K562 (cell line): Measurements from ENCODE around the gene THEM4. TPM values are rescaled to one million over a fixed set of nuclear protein-coding genes. Genes with fewer than 3 reads are reported as not detected.

ENCODE experiments used
- ATF7 ChIP-seq: fragments of 450-650 bp; IDR thresholded peaks from 2 replicates; pipeline ENCODE4 v1.7.1; 2014; ENCODE audit warnings: mild to moderate bottlenecking, moderate library complexity
- BRD9 ChIP-seq: fragments of 450-650 bp; IDR thresholded peaks from 2 replicates; pipeline ENCODE4 v1.6.1; 2018; ENCODE audit warnings: low read depth; ENCODE audit not compliant: partially characterized antibody
- DPF2 ChIP-seq: fragments of 450-650 bp; IDR thresholded peaks from 2 replicates; pipeline ENCODE4 v1.6.1; 2016
- ELF1 ChIP-seq: fragments of 200-800 bp; sonication (Bioruptor generic); IDR thresholded peaks from 2 replicates; pipeline ENCODE4 v1.6.1; 2016; ENCODE audit warnings: missing genetic modification characterization, missing compliant biosample characterization
- FOXM1 ChIP-seq, 2 experiments: fragments of 450-650 bp in 1 of 2; sonication (generic) in 1 of 2; formaldehyde crosslinking in 1 of 2; IDR thresholded peaks; 2 replicates each; pipeline versions ENCODE4 v1.6.1 to v1.9.0; 2017 to 2022; ENCODE audit warnings: low read depth in 2 of 2, mild to moderate bottlenecking in 2 of 2, missing genetic modification reagents in 1 of 2, moderate library complexity in 1 of 2
- HDAC8 ChIP-seq: fragments of 450-650 bp; IDR thresholded peaks from 2 replicates; pipeline ENCODE4 v1.6.1; 2016; ENCODE audit warnings: mild to moderate bottlenecking, missing genetic modification characterization, moderate library complexity, missing compliant biosample characterization
- HNRNPL ChIP-seq: fragments of 200-400 bp; formaldehyde crosslinking; IDR thresholded peaks from 2 replicates; pipeline ENCODE4 v1.6.1; 2017; ENCODE audit warnings: low read depth, mild to moderate bottlenecking, low read length
- JUNB ChIP-seq: fragments of 450-650 bp; formaldehyde crosslinking; conservative IDR thresholded peaks from 2 replicates; pipeline ENCODE4 v1.4.0; 2020; ENCODE audit warnings: mild to moderate bottlenecking
- L3MBTL2 ChIP-seq: fragments of 450-650 bp; IDR thresholded peaks from 2 replicates; pipeline ENCODE4 v1.6.1; 2016; ENCODE audit warnings: mild to moderate bottlenecking, moderate library complexity
- LEF1 ChIP-seq: fragments of 450-650 bp; IDR thresholded peaks from 2 replicates; pipeline ENCODE4 v1.6.1; 2016; ENCODE audit warnings: mild to moderate bottlenecking
- MAX ChIP-seq: sonication (generic); formaldehyde crosslinking; IDR thresholded peaks from 2 replicates; pipeline ENCODE4 v1.9.0; 2022; ENCODE audit warnings: mild to moderate bottlenecking, missing genetic modification reagents
- NR4A1 ChIP-seq, 2 experiments: fragments of 250-450 bp in 1 of 2; fragments of 450-650 bp in 1 of 2; sonication (Bioruptor Pico) in 1 of 2; IDR thresholded peaks; 2 replicates each; pipeline versions ENCODE4 v1.4.0 to v1.6.1; 2016 to 2020; ENCODE audit warnings: mild to moderate bottlenecking in 2 of 2, missing compliant biosample characterization in 1 of 2, missing genetic modification characterization in 1 of 2, moderate library complexity in 1 of 2
- RAD21 ChIP-seq, 2 experiments: fragments of 250-450 bp in 1 of 2; fragments of 450-650 bp in 1 of 2; sonication (Bioruptor Pico) in 1 of 2; formaldehyde crosslinking in 1 of 2; IDR thresholded peaks in 1 of 2; conservative IDR thresholded peaks in 1 of 2; 2 replicates each; pipeline versions ENCODE4 v1.4.0 to v1.8.0; 2020 to 2022; ENCODE audit warnings: mild to moderate bottlenecking in 2 of 2, moderate library complexity in 1 of 2
- RERE ChIP-seq: sonication (generic); formaldehyde crosslinking; IDR thresholded peaks from 2 replicates; pipeline ENCODE4 v1.8.0; 2023; ENCODE audit warnings: missing genetic modification reagents, mild to moderate bottlenecking, borderline replicate concordance
- SIN3B ChIP-seq: fragments of 450-650 bp; IDR thresholded peaks from 2 replicates; pipeline ENCODE4 v1.6.1; 2017; ENCODE audit warnings: low read depth, mild to moderate bottlenecking, moderate library complexity
- SMARCE1 ChIP-seq: fragments of 450-650 bp; IDR thresholded peaks from 2 replicates; pipeline ENCODE4 v1.7.1; 2016; ENCODE audit warnings: mild to moderate bottlenecking
- SOX6 ChIP-seq: fragments of 450-650 bp; IDR thresholded peaks from 2 replicates; pipeline ENCODE4 v1.6.1; 2014; ENCODE audit warnings: mild to moderate bottlenecking
- SPI1 ChIP-seq: IDR thresholded peaks from 2 replicates; pipeline ENCODE4 v1.6.1; 2011; ENCODE audit warnings: low read depth, low read length, control low read depth, borderline replicate concordance
- ZNF23 ChIP-seq: fragments of 250-450 bp; sonication (Bioruptor Pico); IDR thresholded peaks from 2 replicates; pipeline ENCODE4 v1.4.0; 2020; ENCODE audit warnings: mild to moderate bottlenecking
- ZNF431 ChIP-seq: sonication (generic); formaldehyde crosslinking; IDR thresholded peaks from 2 replicates; pipeline ENCODE4 v1.8.0; 2022; ENCODE audit warnings: mild to moderate bottlenecking, missing genetic modification reagents
- polyA plus RNA-seq, 8 experiments: library from polyadenylated mRNA; depleted of rRNA in 4 of 8; stranded (reverse) in 5 of 8; unstranded in 3 of 8; fragments of >200 nt; fragmentation: Nextera tagmentation in 2 of 8; fragmentation: Illumina TruSeq in 1 of 8; extraction: Ambion mirVana in 2 of 8; extraction: Trizol in 1 of 8; gene quantifications; 2 replicates each; pipeline versions ENCODE4 v1.2.1 to v1.2.3, GENCODE V29; 2011 to 2014; ENCODE audit warnings: inconsistent platforms in 1 of 8, missing spikeins in 1 of 8
- total RNA-seq, 7 experiments: library from RNA; depleted of rRNA in 6 of 7; stranded (reverse); fragments of >200 nt in 6 of 7; fragmentation: Illumina TruSeq in 2 of 7; extraction: Trizol in 2 of 7; gene quantifications; 2 replicates each; pipeline versions ENCODE4 v1.2.1 to v1.2.3, GENCODE V29; 2011 to 2021; ENCODE audit warnings: low replicate concordance in 1 of 7

The THEM4 gene
- total and polyA plus RNA-seq, 9 of the 15 experiments (the other 6 are each of a cell fraction or from before 2014, with no cell fraction given): 8.6 to 71.9 (median 35.3) TPM

- no peak for TF ChIP-seq RERE (CRISPR knock-in tag)
- peak; percentile 97 for TF ChIP-seq SPI1
- peak; percentile 76 for TF ChIP-seq MAX (CRISPR knock-in tag)
- peak; percentile 28 for TF ChIP-seq DPF2
- TF ChIP-seq HDAC8 (tag): no peak
- peak; percentile 62 for TF ChIP-seq BRD9
- 0 out of 2 replicates have a peak, but pooled peaks have one; percentile 18 for TF ChIP-seq ZNF431 (CRISPR knock-in tag)
- TF ChIP-seq NR4A1 (CRISPR knock-in tag; IDR thresholded peaks at IDR 0.05): no peak
- TF ChIP-seq NR4A1 (tag; IDR thresholded peaks at IDR 0.05): peak; percentile 72; the same call in 1 of the 2 replicates
- 0 out of 2 replicates have a peak, but pooled peaks have one; percentile 44 for TF ChIP-seq SMARCE1
- TF ChIP-seq L3MBTL2: peak; percentile 90
- no peak for TF ChIP-seq ZNF23 (CRISPR knock-in tag)
- no peak for TF ChIP-seq FOXM1 (IDR thresholded peaks at IDR 0.05; ENCODE audit: low read depth)
- TF ChIP-seq FOXM1 (CRISPR knock-in tag; IDR thresholded peaks at IDR 0.05; ENCODE audit: low read depth): no peak
- TF ChIP-seq RAD21 (CRISPR knock-in tag; conservative IDR thresholded peaks at IDR 0.05 in 1 of 2, IDR thresholded peaks at IDR 0.05 in 1 of 2): peak in 1 of 2 experiments; percentile 41; a peak in 2 of 4 replicates
- TF ChIP-seq ELF1 (tag): peak; percentile 70
- peak; percentile 40 for TF ChIP-seq ATF7
- TF ChIP-seq HNRNPL: no peak
- TF ChIP-seq JUNB (CRISPR knock-in tag): no peak
- TF ChIP-seq SOX6: peak; percentile 31; the same call in 1 of the 2 replicates
- no peak for TF ChIP-seq LEF1
- TF ChIP-seq SIN3B: no peak
Measured at GRCh38 chr1:151846062-151846568, 63.2 kb downstream of the THEM4 start (continued).
